Stimulated activated CD4-positive, alpha-beta T cell treated with anti-CD3 and anti-CD28 coated beads, Interleukin-4, amount 100 ng/mL, for 24 hours (primary cell): Measurements from ENCODE around the gene NR2F2.
"Not testable (repeated sequence)": the region's sequence is repeated elsewhere in the genome, so short reads cannot be mapped to it uniquely, and the experiment has no call there.

Experiments used
- DNase-seq: peaks from one replicate; pipeline ENCODE4 v3.0.0-alpha.2; 2020

The NR2F2 gene

DNA sequence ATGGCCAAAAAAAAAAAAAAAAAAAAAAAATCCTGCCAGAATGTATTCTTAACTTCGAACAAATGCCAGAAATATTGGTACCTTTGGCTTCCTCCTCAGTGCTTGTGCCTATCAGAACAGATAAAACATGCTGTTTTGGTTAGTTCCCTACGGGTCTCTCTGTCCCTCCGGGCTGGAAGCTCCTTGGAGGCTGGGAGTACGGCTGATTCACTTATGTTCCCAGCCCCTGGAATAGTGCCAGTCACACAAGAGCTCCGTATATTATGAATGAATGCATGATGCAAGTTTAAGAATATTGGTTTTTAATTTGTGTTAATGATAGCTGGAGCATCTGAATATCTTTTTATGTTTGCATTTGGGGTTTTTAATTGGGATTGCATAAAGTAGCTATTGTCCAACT, 44.0 kb downstream of the NR2F2 start:
- DNase-seq = no peak

DNA sequence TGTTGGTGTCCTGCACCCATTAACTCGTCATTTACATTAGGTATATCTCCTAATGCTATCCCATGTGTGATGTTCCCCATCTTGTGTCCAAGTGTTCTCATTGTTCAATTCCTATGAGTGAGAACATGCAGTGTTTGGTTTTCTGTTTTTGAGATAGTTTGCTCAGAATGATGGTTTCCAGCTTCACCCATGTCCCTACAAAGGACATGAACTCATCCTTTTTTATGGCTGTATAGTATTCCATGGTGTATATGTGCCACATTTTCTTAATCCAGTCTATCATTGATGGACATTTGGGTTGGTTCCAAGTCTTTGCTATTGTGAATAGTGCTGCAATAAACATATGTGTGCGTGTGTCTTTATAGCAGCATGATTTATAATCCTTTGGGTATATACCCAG, 49.1 kb downstream of the NR2F2 start:
- not testable (repeated sequence) for DNase-seq

DNA sequence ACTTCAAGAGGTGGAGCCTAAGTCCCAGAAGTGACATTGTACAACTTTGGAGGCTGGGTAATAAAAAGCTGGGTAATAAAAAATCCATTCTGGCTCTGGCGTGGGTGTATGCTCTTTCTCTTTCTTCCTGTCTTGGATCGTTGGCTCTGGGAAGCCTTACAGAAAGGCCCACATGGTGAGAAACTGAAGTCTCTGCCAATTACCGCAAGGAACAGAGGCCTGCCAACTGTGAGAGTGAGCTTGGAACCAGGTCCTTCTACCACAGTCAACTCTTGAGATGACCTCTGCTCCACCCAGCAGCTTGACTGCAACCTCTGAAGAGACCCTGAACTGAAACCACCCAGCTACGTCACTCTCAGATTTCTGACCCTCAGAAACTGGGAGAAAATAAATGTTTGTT, 51.0 kb downstream of the NR2F2 start:
- DNase-seq = no peak

DNA sequence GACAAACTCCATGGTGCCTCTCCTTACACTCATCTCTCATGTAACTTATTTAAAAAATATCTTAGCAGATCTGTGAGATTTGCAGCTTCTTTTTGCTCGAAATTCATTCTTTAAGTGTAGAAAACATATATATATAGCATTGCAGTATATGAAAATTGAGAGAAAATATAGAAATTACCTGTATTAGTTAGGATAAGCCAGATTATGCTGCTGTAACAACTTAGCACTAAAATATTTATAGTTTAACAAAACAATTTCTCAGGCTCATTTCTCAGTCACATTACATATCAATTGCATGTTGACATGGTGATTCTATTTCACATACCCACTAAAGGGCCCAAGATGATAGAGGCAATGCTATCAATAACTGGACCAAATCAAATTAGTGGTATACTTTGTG, 54.7 kb downstream of the NR2F2 start:
- no peak for DNase-seq

DNA sequence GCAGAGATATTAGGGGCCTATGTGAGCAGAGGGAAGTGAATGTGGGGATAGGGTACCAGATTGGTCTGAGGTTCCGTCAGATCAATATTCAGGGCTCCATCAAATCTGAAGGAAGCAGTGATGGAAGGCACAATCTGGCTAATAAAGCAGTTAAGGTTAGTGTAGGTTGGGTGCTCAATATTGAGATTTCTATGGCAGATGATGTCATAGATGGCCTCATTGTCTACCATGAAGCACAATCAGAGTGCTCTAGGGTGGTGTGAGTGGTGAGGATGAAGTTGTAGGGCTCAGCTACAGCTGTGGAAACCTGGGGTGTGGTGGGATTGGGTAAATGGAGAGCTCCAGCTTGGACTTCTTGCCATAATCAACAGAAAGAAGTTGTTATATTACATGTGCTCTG, 58.2 kb downstream of the NR2F2 start:
- DNase-seq = no peak
